A673 (cell line): ENCODE results near the gene SNCB. TPM values are rescaled to one million over a fixed set of nuclear protein-coding genes. Genes with fewer than 3 reads are reported as not detected.

Source experiments
- BruUV-seq: library from RNA; stranded (reverse); fragments of 400-500 nt; replicated peaks from 2 replicates; lab custom pipeline; 2021; lab: Mats Ljungman, UMichigan
- CTCF ChIA-PET: fragments of 300-600 bp; sonication (Branson Sonifier 250); formaldehyde crosslinking; loops from one replicate; lab custom pipeline; 2022; ENCODE audit warnings: antibody characterized with exemption; lab: Charles Lee
- POLR2A ChIA-PET: fragments of 300-600 bp; sonication (Branson Sonifier 250); formaldehyde crosslinking; loops from one replicate; lab custom pipeline; 2022; ENCODE audit warnings: antibody characterized with exemption; ENCODE audit not compliant: low non-redundant PET; lab: Charles Lee
- DNase-seq: peaks from one replicate; pipeline ENCODE4 v3.0.0-alpha.2; 2015; ENCODE audit warnings: low spot score
- H3K27ac ChIP-seq: fragments of 200-600 bp; sonication (generic); 2 replicates; pipeline ENCODE4 v1.5.1; 2016; ENCODE audit warnings: mixed run types, low read depth, mild to moderate bottlenecking, mixed read lengths, antibody characterized with exemption, low read length; ENCODE audit not compliant: poor library complexity, severe bottlenecking
- H3K27me3 ChIP-seq: fragments of 200-600 bp; sonication (generic); replicated peaks from 2 replicates; pipeline ENCODE4 v1.6.1; 2017; ENCODE audit warnings: mixed run types, low read depth, mild to moderate bottlenecking, mixed read lengths, antibody characterized with exemption, low read length; ENCODE audit not compliant: insufficient read depth, poor library complexity
- H3K36me3 ChIP-seq: fragments of 200-600 bp; sonication (generic); 2 replicates; pipeline ENCODE4 v1.6.1; 2016; ENCODE audit warnings: mixed run types, mild to moderate bottlenecking, mixed read lengths, antibody characterized with exemption, low read length; ENCODE audit not compliant: insufficient read depth, poor library complexity, severe bottlenecking
- H3K4me1 ChIP-seq: fragments of 200-600 bp; sonication (generic); 2 replicates; pipeline ENCODE4 v1.6.1; 2017; ENCODE audit warnings: mixed run types, mild to moderate bottlenecking, mixed read lengths, antibody characterized with exemption, low read length; ENCODE audit not compliant: insufficient read depth, poor library complexity, severe bottlenecking
- H3K4me3 ChIP-seq: fragments of 200-600 bp; sonication (generic); 2 replicates; pipeline ENCODE4 v1.5.1; 2016; ENCODE audit warnings: low read depth, mixed run types, mild to moderate bottlenecking, mixed read lengths, low read length; ENCODE audit not compliant: poor library complexity, severe bottlenecking
- H3K9me3 ChIP-seq: fragments of 200-600 bp; sonication (generic); 2 replicates; pipeline ENCODE4 v1.6.1; 2016; ENCODE audit warnings: mixed run types, low read depth, mild to moderate bottlenecking, mixed read lengths, antibody characterized with exemption, low read length; ENCODE audit not compliant: poor library complexity, severe bottlenecking
- EZH2 ChIP-seq: fragments of 200-600 bp; sonication (generic); IDR thresholded peaks from 2 replicates; pipeline ENCODE4 v1.6.1; 2017; ENCODE audit warnings: borderline replicate concordance, low read depth, mild to moderate bottlenecking, mixed read lengths, antibody characterized with exemption, low read length; ENCODE audit not compliant: poor library complexity, severe bottlenecking
- intact Hi-C: fragments of 100-400 bp; cut with micrococcal nuclease; formaldehyde crosslinking; loops from one replicate; pipeline ENCODE4 v1.10.0; 2022; ENCODE audit not compliant: unreplicated experiment
- total RNA-seq: library from RNA; stranded (reverse); gene quantifications from 2 replicates; pipeline ENCODE4 v1.2.3, GENCODE V29; 2021
- TF ChIP-seq, protein P1 (sequence below): fragments of 300-800, 200-600 bp; sonication (generic); conservative IDR thresholded peaks from 2 replicates; pipeline ENCODE4 v1.5.1; 2017; ENCODE audit warnings: low read depth, mild to moderate bottlenecking, antibody characterized with exemption, low read length, moderate library complexity, mixed read lengths

SNCB gene
- total RNA-seq, 1 experiment from 2014 or later, result not detected

DNA sequence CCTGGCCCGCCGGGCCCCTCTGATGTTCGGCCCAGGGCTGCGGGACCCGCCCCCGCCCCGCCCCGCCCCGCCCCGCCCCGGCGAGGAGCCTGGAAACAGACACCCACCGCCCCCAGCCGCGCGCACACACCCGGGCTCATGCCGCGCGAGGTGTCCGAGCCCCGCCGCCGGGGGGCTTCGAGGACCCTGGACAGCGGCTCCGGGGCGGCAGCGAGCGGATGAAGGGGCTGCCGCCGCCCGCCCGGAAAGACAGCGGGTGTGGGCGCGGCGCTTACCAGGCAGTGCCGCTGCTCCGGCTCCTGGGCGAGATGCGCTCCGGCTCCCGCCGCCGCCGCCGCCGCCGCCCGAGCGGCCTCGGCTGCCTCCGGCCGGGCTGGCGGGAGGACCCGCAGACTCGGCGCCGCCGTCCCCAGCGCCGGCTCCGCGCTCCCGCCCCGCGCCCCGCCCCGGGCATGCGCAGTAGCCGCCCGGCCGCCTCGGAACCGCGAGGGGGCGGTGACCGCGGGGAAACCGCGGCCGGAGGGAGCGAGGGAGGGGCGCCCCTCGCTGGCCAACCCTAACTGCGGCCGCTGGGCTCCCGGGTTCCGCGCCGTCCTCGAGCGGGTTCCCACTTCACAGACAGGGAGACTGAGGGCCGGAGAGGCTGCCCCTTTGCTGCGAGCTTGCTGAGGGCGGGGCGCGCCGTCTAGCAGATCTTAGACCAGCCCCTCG lies 20.5 kb downstream of the SNCB start, which contains the start of gene GPRIN1:
Gene GPRIN1 (minus strand): TSS at position 433 of the 711 bp plus-strand sequence. CDS start 10,322 bp downstream, outside the sequence.
- Histone ChIP-seq H3K27ac (peak within 1 kb of the TSS; percentile 71), H3K9me3 (no peaks in the 10 kb centered on the region), H3K4me3 (peak within 1 kb of the TSS; percentile 53), H3K36me3 (no peaks in the 10 kb centered on the region), H3K4me1 (peaks cover 9% of the 10 kb centered on the region), H3K27me3 (no peaks in the 10 kb centered on the region)
- TF ChIP-seq EZH2, result no peak
- TF ChIP-seq, protein P1, sequence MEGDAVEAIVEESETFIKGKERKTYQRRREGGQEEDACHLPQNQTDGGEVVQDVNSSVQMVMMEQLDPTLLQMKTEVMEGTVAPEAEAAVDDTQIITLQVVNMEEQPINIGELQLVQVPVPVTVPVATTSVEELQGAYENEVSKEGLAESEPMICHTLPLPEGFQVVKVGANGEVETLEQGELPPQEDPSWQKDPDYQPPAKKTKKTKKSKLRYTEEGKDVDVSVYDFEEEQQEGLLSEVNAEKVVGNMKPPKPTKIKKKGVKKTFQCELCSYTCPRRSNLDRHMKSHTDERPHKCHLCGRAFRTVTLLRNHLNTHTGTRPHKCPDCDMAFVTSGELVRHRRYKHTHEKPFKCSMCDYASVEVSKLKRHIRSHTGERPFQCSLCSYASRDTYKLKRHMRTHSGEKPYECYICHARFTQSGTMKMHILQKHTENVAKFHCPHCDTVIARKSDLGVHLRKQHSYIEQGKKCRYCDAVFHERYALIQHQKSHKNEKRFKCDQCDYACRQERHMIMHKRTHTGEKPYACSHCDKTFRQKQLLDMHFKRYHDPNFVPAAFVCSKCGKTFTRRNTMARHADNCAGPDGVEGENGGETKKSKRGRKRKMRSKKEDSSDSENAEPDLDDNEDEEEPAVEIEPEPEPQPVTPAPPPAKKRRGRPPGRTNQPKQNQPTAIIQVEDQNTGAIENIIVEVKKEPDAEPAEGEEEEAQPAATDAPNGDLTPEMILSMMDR, result peak; percentile 24; the same call in 1 of the 2 replicates
- no TSS peak for BruUV-seq
- POLR2A ChIA-PET, result no interaction called here
- intact Hi-C loops, result loop anchor here (2.0 kb wide), 1 partner anchor 73 kb away; the partner anchor contains the start of gene RNF44
- peak; percentile 71 for DNase-seq
- CTCF ChIA-PET, result no interaction called here

DNA sequence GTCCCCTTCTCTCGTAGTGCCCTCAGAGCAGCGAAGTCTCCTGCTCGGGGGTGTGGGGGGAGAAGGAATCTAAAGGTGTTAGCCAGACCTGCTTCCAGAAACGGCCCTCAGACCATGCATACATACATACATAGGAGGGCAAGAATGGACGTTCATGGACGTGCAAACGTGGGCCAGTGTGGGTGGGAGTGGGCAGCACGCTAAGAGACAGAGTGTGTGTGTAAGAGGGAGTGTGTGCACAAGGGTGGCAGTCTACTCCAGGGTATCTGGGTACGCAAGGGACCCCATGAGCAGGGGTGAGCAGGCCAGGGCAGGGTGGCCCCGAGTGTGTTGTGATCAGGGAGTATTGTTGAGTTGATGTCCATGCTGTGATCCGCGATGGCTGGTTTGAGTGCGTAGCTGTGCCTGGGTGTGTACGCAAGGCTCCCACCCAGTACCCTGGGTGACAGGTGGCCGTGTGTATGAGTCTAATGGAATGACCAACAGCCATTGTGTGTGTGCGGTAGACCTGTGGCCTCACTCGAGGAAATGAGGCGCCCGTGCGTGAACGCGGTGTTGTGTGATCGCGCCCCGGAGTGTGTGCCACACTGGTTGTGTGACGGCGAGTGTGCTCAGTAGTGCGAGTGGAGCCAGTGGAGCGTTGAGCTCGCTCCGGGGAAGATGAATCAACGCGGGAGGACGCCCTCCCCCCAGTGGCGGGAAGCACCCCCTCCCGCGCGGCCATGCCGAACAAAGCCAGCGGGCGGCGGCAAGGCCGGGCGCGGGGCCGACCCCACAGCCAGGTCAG lies 21.2 kb downstream of the SNCB start:
- peak overlapping the region; percentile 53 for H3K4me3 ChIP-seq
- ChIA-PET POLR2A (no interaction called here), CTCF (no interaction called here)
- peaks cover 9% of the 10 kb centered on the region for H3K4me1 ChIP-seq
- BruUV-seq, result no TSS peak
- DNase-seq, result peak; percentile 32
- no peaks in the 10 kb centered on the region for H3K27me3 ChIP-seq
- no peaks in the 10 kb centered on the region for H3K9me3 ChIP-seq
- intact Hi-C loops, result no loop called here
- no peak overlapping the region for H3K27ac ChIP-seq
- no peaks in the 10 kb centered on the region for H3K36me3 ChIP-seq
- TF ChIP-seq, protein P1, result no peak
- TF ChIP-seq EZH2, result no peak

DNA sequence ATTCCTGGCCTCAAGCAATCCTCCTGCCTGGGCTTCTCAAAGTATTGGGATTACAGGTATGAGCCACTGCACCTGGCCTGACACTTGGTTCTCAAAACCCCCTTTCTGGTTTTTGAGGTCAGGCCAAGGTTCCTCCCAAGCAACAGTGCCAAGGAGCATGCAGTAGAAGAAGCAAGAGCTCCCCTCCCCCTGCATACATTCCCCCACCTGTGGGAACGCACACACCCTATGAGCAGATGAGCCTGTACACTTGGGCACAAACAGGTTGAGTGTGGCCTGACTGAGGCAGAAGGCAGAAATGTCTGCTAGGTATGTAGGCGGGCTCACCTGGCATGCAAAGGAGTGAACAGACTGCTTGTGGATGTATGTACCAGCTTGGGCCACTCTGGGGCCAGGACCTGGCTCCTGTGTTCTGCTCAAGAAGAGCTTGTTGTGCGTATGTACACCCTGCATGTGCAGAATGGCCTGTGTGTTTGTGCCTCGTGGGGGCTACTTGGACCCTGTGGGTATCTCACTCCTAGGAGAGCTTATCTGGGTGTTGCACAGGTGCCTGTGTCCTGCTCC lies 22.1 kb downstream of the SNCB start:
- peaks cover 9% of the 10 kb centered on the region for H3K4me1 ChIP-seq
- H3K9me3 ChIP-seq, result no peaks in the 10 kb centered on the region
- TF ChIP-seq EZH2, result no peak
- TF ChIP-seq, protein P1, result no peak
- ChIA-PET POLR2A (no interaction called here), CTCF (no interaction called here)
- H3K27me3 ChIP-seq, result no peaks in the 10 kb centered on the region
- DNase-seq, result no peak
- no peaks in the 10 kb centered on the region for H3K36me3 ChIP-seq
- no TSS peak for BruUV-seq
- H3K4me3 ChIP-seq, result no peak overlapping the region
- intact Hi-C loops, result no loop called here
- no peak overlapping the region for H3K27ac ChIP-seq
